ENCODE measurements around the gene ELAC1.

- TF ChIP-seq POLR2A (IDR thresholded peaks at IDR 0.05) (no peak), CTCF (IDR thresholded peaks at IDR 0.05) (no peak)
These were observed 53.6 kb downstream of the ELAC1 start for GRCh38 chr18:51021226-51021965.

All from ovary (tissue), 3 donors.